Measurements from ENCODE around the gene RBPMS2.
A peak's percentile ranks its signal among the peaks of the same experiment; 100 is the strongest.
"Not testable (repeated sequence)": the region's sequence is repeated elsewhere in the genome, so short reads cannot be mapped to it uniquely, and the experiment has no call there.

Gene RBPMS2

GRCh38 chr15:64775551-64776401, at the start of gene RBPMS2:
Gene RBPMS2, minus strand, starts transcription at chr15:64775589. Its CDS starts 270 bp downstream, at chr15:64775319.
- TF ChIP-seq CTCF (IDR thresholded peaks at IDR 0.05; ENCODE audit: low read depth, low read length) = no peak
- in situ Hi-C loops (cut with HindIII; ENCODE audit: low sequenced_read_pairs) = no loop called here
- no peak for DNase-seq (ENCODE audit: low read depth, low spot score)
- H3K4me3 ChIP-seq (ENCODE audit: low read depth, low read length) = peak within 1 kb of the TSS; percentile 43

GRCh38 chr15:64824929-64825430, 49.6 kb upstream of the RBPMS2 start:
- in situ Hi-C loops (cut with HindIII; ENCODE audit: low sequenced_read_pairs) = no loop called here
- no peak for TF ChIP-seq CTCF (IDR thresholded peaks at IDR 0.05; ENCODE audit: low read depth, low read length)
- DNase-seq (ENCODE audit: low read depth, low spot score) = no peak
- peak overlapping the region; percentile 70 for H3K4me3 ChIP-seq (ENCODE audit: low read depth, low read length)

GRCh38 chr15:64816452-64816851, 41.1 kb upstream of the RBPMS2 start:
- no peak for TF ChIP-seq CTCF (IDR thresholded peaks at IDR 0.05; ENCODE audit: low read depth, low read length)
- in situ Hi-C loops (cut with HindIII; ENCODE audit: low sequenced_read_pairs) = no loop called here
- H3K4me3 ChIP-seq (ENCODE audit: low read depth, low read length) = no peak overlapping the region
- DNase-seq (ENCODE audit: low read depth, low spot score) = no peak

- DNase-seq (ENCODE audit: low read depth, low spot score); in situ Hi-C loops (cut with HindIII; ENCODE audit: low sequenced_read_pairs): not testable (repeated sequence)
Observed at GRCh38 chr15:64814965-64815364, 39.6 kb upstream of the RBPMS2 start.

GRCh38 chr15:64814283-64814682, 38.9 kb upstream of the RBPMS2 start:
- in situ Hi-C loops (cut with HindIII; ENCODE audit: low sequenced_read_pairs); DNase-seq (ENCODE audit: low read depth, low spot score); H3K4me3 ChIP-seq (ENCODE audit: low read depth, low read length): not testable (repeated sequence)

More at GRCh38 chr15:64814965-64815364, 39.6 kb upstream of the RBPMS2 start:
- not testable (repeated sequence) for H3K4me3 ChIP-seq (ENCODE audit: low read depth, low read length)

- H3K4me3 ChIP-seq (ENCODE audit: low read depth, low read length) = no peak overlapping the region
- no peak for TF ChIP-seq CTCF (IDR thresholded peaks at IDR 0.05; ENCODE audit: low read depth, low read length)
- in situ Hi-C loops (cut with HindIII; ENCODE audit: low sequenced_read_pairs) = no loop called here
- DNase-seq (ENCODE audit: low read depth, low spot score) = peak; percentile 23
Observed at GRCh38 chr15:64813075-64813474, 37.7 kb upstream of the RBPMS2 start.

- no peak for DNase-seq (ENCODE audit: low read depth, low spot score)
- TF ChIP-seq CTCF (IDR thresholded peaks at IDR 0.05; ENCODE audit: low read depth, low read length) = no peak
- in situ Hi-C loops (cut with HindIII; ENCODE audit: low sequenced_read_pairs) = no loop called here
- H3K4me3 ChIP-seq (ENCODE audit: low read depth, low read length) = no peak overlapping the region
Observed at GRCh38 chr15:64810497-64811326, 35.3 kb upstream of the RBPMS2 start.

All from astrocyte of the spinal cord (primary cell).